GM12801 (cell line): ENCODE measurements around the gene IGSF11.

Experiments
- CTCF ChIP-seq: IDR thresholded peaks from one replicate; pipeline ENCODE4 v1.5.1; 2011; ENCODE audit warnings: control low read depth; ENCODE audit not compliant: insufficient read length; ENCODE audit errors: extremely low read depth

Gene IGSF11

GRCh38 chr3:118960876-118961450 lies 73.7 kb downstream of the IGSF11 start:
- no peak for TF ChIP-seq CTCF

- TF ChIP-seq CTCF = no peak
Observed at GRCh38 chr3:118955914-118956556, 78.6 kb downstream of the IGSF11 start.

GRCh38 chr3:118951089-118951488 lies 83.6 kb downstream of the IGSF11 start:
- TF ChIP-seq CTCF = no peak

- no peak for TF ChIP-seq CTCF
Observed at GRCh38 chr3:118949113-118949760, 85.4 kb downstream of the IGSF11 start.

GRCh38 chr3:118948146-118948545 lies 86.5 kb downstream of the IGSF11 start:
- TF ChIP-seq CTCF = no peak

GRCh38 chr3:118946449-118946848 lies 88.2 kb downstream of the IGSF11 start:
- no peak for TF ChIP-seq CTCF

- TF ChIP-seq CTCF = no peak
Observed at GRCh38 chr3:118945834-118946233, 88.8 kb downstream of the IGSF11 start.
